HEK293 (cell line): ENCODE measurements around the gene RNF166.

ENCODE experiments used
- CTCF ChIA-PET: fragments of 350-600 bp; formaldehyde crosslinking; extraction: SDS; loops from one replicate; lab custom pipeline; 2021; ENCODE audit warnings: antibody characterized with exemption; lab: Yijun Ruan, JAX
- POLR2A ChIA-PET: fragments of 300-600 bp; formaldehyde crosslinking; extraction: SDS; loops from one replicate; lab custom pipeline; 2020; ENCODE audit warnings: antibody characterized with exemption, inconsistent platforms; lab: Yijun Ruan, JAX
- H3K27ac ChIP-seq: fragments of 200-500 bp; sonication (Bioruptor generic); 2 replicates; pipeline ENCODE4 v1.5.1; 2014; ENCODE audit warnings: low read depth, low read length, control low read depth, inconsistent platforms; ENCODE audit errors: extremely low read depth
- H3K36me3 ChIP-seq, 2 experiments: fragments of 200-500 bp in 1 of 2; sonication (Bioruptor generic) in 1 of 2; 1 replicate in 1 of 2; 2 replicates in 1 of 2; pipeline ENCODE4 v1.5.1; 2014 to 2017; ENCODE audit warnings: inconsistent platforms in 2 of 2, low read length in 2 of 2; ENCODE audit not compliant: control insufficient read depth in 2 of 2, insufficient read depth in 1 of 2
- H3K4me1 ChIP-seq: fragments of 200-500 bp; sonication (Bioruptor generic); 2 replicates; pipeline ENCODE4 v1.5.1; 2014; ENCODE audit warnings: mild to moderate bottlenecking, low read length, inconsistent platforms; ENCODE audit not compliant: control insufficient read depth, insufficient read depth
- H3K4me3 ChIP-seq: 2 replicates; pipeline ENCODE4 v1.5.1; 2011; ENCODE audit warnings: low read depth, mild to moderate bottlenecking, control low read depth, low read length, moderate library complexity
- H3K9me3 ChIP-seq: fragments of 200-500 bp; sonication (Bioruptor generic); 2 replicates; pipeline ENCODE4 v1.5.1; 2014; ENCODE audit warnings: low read depth, low read length, inconsistent platforms; ENCODE audit not compliant: control insufficient read depth, insufficient read depth
- CTCF ChIP-seq: fragments of 450-650 bp; formaldehyde crosslinking; IDR thresholded peaks from 2 replicates; pipeline ENCODE4 v1.5.1; 2016; ENCODE audit warnings: missing biosample characterization, missing genetic modification characterization
- GLIS2 ChIP-seq: fragments of 450-650 bp; formaldehyde crosslinking; IDR thresholded peaks from 2 replicates; pipeline ENCODE4 v1.5.1; 2016; ENCODE audit warnings: missing biosample characterization, missing genetic modification characterization
- KLF1 ChIP-seq: fragments of 450-650 bp; formaldehyde crosslinking; IDR thresholded peaks from 2 replicates; pipeline ENCODE4 v1.5.1; 2016; ENCODE audit warnings: missing biosample characterization, missing genetic modification characterization
- KLF7 ChIP-seq: fragments of 450-650 bp; formaldehyde crosslinking; IDR thresholded peaks from 2 replicates; pipeline ENCODE4 v1.5.1; 2016; ENCODE audit warnings: missing biosample characterization, missing genetic modification characterization, borderline replicate concordance
- KLF9 ChIP-seq: fragments of 450-650 bp; formaldehyde crosslinking; IDR thresholded peaks from 2 replicates; pipeline ENCODE4 v1.5.1; 2016; ENCODE audit warnings: missing biosample characterization, missing genetic modification characterization, low read depth
- OSR2 ChIP-seq: fragments of 450-650 bp; formaldehyde crosslinking; IDR thresholded peaks from 2 replicates; pipeline ENCODE4 v1.5.1; 2016; ENCODE audit warnings: missing biosample characterization, missing genetic modification characterization
- SP2 ChIP-seq: fragments of 450-650 bp; formaldehyde crosslinking; IDR thresholded peaks from 2 replicates; pipeline ENCODE4 v1.5.1; 2016; ENCODE audit warnings: missing biosample characterization, missing genetic modification characterization
- ZNF140 ChIP-seq: fragments of 450-650 bp; formaldehyde crosslinking; IDR thresholded peaks from 2 replicates; pipeline ENCODE4 v1.5.1; 2016; ENCODE audit warnings: missing biosample characterization, missing genetic modification characterization
- ZNF391 ChIP-seq: fragments of 450-650 bp; formaldehyde crosslinking; IDR thresholded peaks from 2 replicates; pipeline ENCODE4 v1.5.1; 2016; ENCODE audit warnings: low read depth, missing biosample characterization, missing genetic modification characterization, borderline replicate concordance
- ZNF398 ChIP-seq: fragments of 450-650 bp; formaldehyde crosslinking; IDR thresholded peaks from 2 replicates; pipeline ENCODE4 v1.5.1; 2017; ENCODE audit warnings: missing biosample characterization, missing genetic modification characterization
- TF ChIP-seq, protein P1 (sequence below): fragments of 450-650 bp; formaldehyde crosslinking; IDR thresholded peaks from 2 replicates; pipeline ENCODE4 v1.5.1; 2016; ENCODE audit warnings: missing biosample characterization, missing genetic modification characterization

Gene RNF166

DNA sequence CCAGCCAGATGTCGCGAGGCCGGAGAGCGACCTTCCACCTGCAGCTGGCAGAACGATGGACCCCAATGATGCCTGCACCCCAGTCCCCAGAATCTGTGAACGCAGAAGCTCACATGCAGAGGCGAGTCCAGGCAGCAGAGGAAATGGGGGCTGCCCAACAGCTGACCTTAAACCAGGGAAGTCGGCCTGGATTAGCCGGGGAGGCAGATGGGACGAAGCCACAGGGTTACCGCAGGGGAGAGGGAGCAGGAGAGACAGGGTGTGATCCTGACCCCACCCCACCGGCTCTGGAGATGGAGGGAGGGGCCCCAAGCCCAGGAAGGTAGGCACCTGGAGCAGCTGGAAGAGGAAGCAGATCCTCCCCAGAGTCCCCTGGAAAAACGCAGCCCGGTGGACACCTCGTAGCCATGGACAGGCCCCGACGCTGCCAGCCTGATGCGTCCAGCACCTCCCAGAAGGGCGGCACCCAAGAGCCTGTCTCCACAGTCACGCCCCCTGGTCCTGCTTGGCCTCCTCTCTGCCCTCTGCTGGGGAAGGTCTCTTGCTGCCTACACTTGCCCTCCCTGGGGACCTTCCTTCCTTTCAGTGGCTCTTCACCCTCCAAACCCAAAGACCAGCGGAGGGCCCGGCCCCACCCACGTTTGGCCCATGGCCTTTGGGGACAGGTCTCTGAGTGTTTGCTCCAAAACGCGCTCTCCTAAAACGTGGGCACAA lies 41.5 kb upstream of the RNF166 start:
- peaks cover 0 to 9% of the 10 kb centered on the region in 2 experiments; a peak in 1 of 3 replicates for H3K36me3 ChIP-seq
- H3K4me3 ChIP-seq = no peak overlapping the region
- no peaks in the 10 kb centered on the region for H3K9me3 ChIP-seq
- 0 out of 2 replicates have a peak, but pooled peaks have one; percentile 10 for TF ChIP-seq GLIS2 (tag by site-specific recombination)
- peak; percentile 59; the same call in 1 of the 2 replicates for TF ChIP-seq KLF9 (tag by site-specific recombination)
- TF ChIP-seq OSR2 (tag by site-specific recombination) = no peak
- peak; percentile 29; the same call in 1 of the 2 replicates for TF ChIP-seq KLF1 (tag by site-specific recombination)
- no peak for TF ChIP-seq KLF7
- peak; percentile 61 for TF ChIP-seq CTCF (tag by site-specific recombination)
- 0 out of 2 replicates have a peak, but pooled peaks have one; percentile 10 for TF ChIP-seq SP2 (tag by site-specific recombination)
- no peak overlapping the region for H3K27ac ChIP-seq
- H3K4me1 ChIP-seq = no peaks in the 10 kb centered on the region
- POLR2A ChIA-PET = no interaction called here
- CTCF ChIA-PET = interaction anchor here (0.6 to 3.1 kb wide), 4 partner anchors 11 to 110 kb away, joined by 3 to 22 read pairs (median 4); no protein-coding TSS in a partner anchor

GRCh38 chr16:88746506-88746905 lies 40.3 kb upstream of the RNF166 start:
- Histone ChIP-seq H3K36me3 (peaks cover 0 to 11% of the 10 kb centered on the region in 2 experiments; a peak in 1 of 3 replicates), H3K4me1 (no peaks in the 10 kb centered on the region), H3K27ac (no peak overlapping the region), H3K4me3 (no peak overlapping the region), H3K9me3 (no peaks in the 10 kb centered on the region)
- ChIA-PET CTCF (interaction anchor here (0.6 to 3.1 kb wide), 3 partner anchors 10 to 18 kb away, joined by 4 to 22 read pairs (median 5); no protein-coding TSS in a partner anchor), POLR2A (no interaction called here)
- TF ChIP-seq ZNF398 (tag by site-specific recombination) = peak; percentile 20; the same call in 1 of the 2 replicates
- TF ChIP-seq, protein P1, sequence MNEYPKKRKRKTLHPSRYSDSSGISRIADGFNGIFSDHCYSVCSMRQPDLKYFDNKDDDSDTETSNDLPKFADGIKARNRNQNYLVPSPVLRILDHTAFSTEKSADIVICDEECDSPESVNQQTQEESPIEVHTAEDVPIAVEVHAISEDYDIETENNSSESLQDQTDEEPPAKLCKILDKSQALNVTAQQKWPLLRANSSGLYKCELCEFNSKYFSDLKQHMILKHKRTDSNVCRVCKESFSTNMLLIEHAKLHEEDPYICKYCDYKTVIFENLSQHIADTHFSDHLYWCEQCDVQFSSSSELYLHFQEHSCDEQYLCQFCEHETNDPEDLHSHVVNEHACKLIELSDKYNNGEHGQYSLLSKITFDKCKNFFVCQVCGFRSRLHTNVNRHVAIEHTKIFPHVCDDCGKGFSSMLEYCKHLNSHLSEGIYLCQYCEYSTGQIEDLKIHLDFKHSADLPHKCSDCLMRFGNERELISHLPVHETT (tag by site-specific recombination) = no peak
- TF ChIP-seq ZNF140 (tag by site-specific recombination) = no peak

DNA sequence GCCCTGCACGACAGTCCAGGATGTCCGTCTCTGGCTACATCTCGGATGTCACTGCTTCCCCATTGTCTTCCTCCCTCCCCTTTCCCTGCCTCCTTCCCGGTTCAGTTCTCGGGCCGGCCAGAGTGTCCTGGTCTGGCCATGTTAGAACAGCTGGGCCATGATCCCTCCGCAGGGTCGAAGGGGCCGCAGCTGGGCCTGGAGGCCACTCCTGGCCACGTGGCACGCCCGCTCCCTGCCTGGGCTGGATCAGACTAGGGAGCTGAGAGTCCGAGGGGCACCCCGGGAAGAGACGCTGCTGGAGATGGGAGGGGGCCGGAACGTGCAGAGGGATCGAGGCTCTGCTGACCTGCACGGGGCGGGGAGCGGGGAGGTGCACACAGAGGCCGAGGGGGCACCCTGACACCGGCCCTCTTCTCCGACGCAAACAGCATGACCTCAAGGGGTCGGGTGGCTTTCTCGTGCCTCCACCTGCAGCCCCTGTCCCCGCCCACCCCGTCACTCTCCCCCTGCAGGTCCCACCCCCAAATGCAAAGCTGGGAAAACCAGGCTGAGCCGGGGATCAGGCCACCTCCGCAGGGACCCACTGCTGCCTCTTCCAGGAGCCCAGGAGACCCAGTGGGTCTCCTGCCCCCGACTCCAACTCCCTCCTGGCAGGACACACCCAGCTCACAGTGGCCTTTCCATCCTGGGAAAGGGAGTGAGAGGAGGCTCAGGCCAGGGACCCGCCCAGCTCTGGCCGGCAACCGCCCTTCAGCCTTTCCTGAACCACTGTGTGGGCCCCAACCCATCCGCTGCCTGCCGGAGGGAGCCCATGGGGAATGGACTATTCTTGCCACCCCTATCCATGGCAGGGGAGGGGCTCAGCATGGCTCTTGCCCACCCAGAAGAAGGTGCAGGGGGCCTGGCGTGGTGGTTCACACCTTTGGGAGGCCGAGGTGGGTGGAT lies 38.6 kb upstream of the RNF166 start:
- no peaks in the 10 kb centered on the region for H3K9me3 ChIP-seq
- no peak overlapping the region for H3K4me3 ChIP-seq
- H3K36me3 ChIP-seq = peaks cover 0 to 22% of the 10 kb centered on the region in 2 experiments; a peak in 1 of 3 replicates
- H3K4me1 ChIP-seq = no peaks in the 10 kb centered on the region
- no peak overlapping the region for H3K27ac ChIP-seq
- POLR2A ChIA-PET = interaction anchor here (0.5 kb wide), 1 partner anchor 63 kb away, joined by 3 read pairs; no protein-coding TSS in a partner anchor
- CTCF ChIA-PET = interaction anchor here (3.1 kb wide), 1 partner anchor 8 kb away, joined by 22 read pairs; no protein-coding TSS in a partner anchor
- TF ChIP-seq KLF1 (tag by site-specific recombination) (peak; percentile 74), ZNF391 (tag by site-specific recombination) (no peak)
